Measurements from ENCODE around the gene SEMA7A.

Gene SEMA7A

GRCh38 chr15:74449095-74449494 lies 15.3 kb upstream of the SEMA7A start:
- TF ChIP-seq, protein P1, sequence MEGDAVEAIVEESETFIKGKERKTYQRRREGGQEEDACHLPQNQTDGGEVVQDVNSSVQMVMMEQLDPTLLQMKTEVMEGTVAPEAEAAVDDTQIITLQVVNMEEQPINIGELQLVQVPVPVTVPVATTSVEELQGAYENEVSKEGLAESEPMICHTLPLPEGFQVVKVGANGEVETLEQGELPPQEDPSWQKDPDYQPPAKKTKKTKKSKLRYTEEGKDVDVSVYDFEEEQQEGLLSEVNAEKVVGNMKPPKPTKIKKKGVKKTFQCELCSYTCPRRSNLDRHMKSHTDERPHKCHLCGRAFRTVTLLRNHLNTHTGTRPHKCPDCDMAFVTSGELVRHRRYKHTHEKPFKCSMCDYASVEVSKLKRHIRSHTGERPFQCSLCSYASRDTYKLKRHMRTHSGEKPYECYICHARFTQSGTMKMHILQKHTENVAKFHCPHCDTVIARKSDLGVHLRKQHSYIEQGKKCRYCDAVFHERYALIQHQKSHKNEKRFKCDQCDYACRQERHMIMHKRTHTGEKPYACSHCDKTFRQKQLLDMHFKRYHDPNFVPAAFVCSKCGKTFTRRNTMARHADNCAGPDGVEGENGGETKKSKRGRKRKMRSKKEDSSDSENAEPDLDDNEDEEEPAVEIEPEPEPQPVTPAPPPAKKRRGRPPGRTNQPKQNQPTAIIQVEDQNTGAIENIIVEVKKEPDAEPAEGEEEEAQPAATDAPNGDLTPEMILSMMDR (IDR thresholded peaks at IDR 0.05; ENCODE audit: low read depth, low read length) = no peak
- DNase-seq (ENCODE audit: extremely low read depth, low read depth) = no peak

- no peak for DNase-seq (ENCODE audit: extremely low read depth, low read depth)
- TF ChIP-seq, protein P1 (IDR thresholded peaks at IDR 0.05; ENCODE audit: low read depth, low read length) = no peak
Measured at GRCh38 chr15:74445816-74446763, 12.3 kb upstream of the SEMA7A start.

DNA sequence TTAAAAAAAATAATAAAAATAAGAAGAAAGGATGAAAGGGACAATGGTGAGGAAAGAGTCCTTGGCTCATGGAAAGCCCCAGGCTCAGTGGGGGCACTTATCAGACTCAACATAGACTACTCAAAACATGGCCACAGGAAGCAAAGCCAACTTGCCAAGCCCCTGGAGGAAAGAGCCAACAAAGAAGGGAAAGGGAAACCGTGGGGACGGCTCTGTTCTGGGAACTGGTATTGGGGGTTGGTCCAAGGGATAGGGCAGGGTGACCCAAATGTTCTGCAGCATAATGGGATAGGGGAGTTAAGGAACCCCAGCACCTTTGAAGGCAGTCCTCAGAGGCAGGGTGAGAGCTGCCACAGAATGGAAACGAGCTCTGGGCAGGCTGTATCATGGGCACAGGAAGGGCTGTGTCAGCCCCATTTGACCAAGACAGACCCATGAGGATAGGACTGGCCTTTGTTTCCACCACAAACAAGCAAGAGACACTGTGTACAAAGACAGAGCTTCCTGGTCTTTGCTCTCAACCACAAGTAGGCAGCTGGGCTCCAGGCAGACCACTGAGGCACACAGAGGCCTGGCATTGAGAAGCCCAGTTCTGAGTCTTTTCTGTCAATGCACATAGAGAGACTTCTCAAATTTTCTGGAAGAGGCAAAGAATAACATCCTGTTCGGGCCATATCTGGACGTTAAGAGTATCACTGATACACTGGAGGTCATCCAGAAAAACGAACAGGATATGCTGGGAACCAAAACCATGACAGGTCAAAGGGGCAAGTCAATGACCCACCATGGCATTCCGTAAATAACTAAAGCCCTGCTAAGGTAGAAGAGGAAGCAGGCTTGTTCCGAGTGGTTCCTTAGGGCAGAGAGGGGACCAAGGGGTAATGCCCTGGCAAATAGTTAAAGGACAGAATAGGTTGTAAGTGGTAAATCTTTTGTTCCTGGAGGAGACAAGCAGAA lies 10.6 kb upstream of the SEMA7A start:
- DNase-seq (ENCODE audit: extremely low read depth, low read depth) = no peak
- TF ChIP-seq, protein P1 (IDR thresholded peaks at IDR 0.05; ENCODE audit: low read depth, low read length) = no peak

DNA sequence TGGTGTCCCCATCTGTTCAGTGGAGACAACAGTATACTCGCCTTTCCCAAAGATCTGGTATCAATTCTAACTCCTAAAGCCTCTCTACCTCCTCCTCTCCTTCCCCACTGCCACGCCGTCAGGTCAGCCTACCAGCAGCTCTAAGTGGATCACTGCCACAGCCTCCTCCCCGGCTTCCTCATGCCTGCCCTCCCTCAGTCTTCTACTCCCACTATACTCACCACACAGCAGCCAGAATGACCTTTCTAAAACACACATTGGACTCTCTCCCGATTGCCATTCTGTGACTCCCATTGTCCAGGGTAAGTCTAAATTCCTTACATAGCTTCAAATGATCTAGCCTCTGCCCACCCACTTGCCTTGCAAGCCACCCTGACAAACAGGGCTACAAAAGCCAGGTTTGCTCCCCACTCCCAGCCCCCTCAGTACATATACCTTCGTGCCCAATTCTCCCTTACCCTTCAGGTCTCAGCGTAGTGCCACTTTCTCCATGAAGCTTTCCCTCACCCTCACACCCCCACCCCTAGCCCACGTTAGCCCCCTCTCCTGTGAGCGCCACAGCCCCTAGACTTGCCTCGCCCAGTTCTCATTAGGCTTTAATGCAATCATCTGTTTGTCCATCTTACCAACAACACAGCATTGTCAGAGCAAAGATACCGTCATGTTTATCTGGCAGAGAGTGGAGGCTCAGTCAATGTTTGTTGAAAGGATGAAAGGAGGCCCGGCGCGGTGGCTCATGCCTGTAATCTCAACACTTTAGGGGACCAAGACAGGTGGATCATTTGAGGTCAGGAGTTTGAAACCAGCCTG lies 9.5 kb upstream of the SEMA7A start:
- DNase-seq (ENCODE audit: extremely low read depth, low read depth) = no peak

GRCh38 chr15:74442604-74443003 lies 8.8 kb upstream of the SEMA7A start:
- TF ChIP-seq, protein P1 (IDR thresholded peaks at IDR 0.05; ENCODE audit: low read depth, low read length) = no peak
- DNase-seq (ENCODE audit: extremely low read depth, low read depth) = no peak

More for the DNA sequence above, 9.5 kb upstream of the SEMA7A start:
- TF ChIP-seq, protein P1 (IDR thresholded peaks at IDR 0.05; ENCODE audit: low read depth, low read length) = no peak

- no peak for DNase-seq (ENCODE audit: extremely low read depth, low read depth)
- TF ChIP-seq, protein P1 (IDR thresholded peaks at IDR 0.05; ENCODE audit: low read depth, low read length) = no peak
Measured at GRCh38 chr15:74442063-74442462, 8.3 kb upstream of the SEMA7A start.
